Liver (tissue), 9 donors: Measurements from ENCODE around the gene C10orf120. TPM values are rescaled to one million over a fixed set of nuclear protein-coding genes. Genes with fewer than 3 reads are reported as not detected.

Experiments used
- DNase-seq: peaks from one replicate; pipeline ENCODE4 v3.0.0-alpha.2; 2017; ENCODE audit warnings: low spot score
- H3K27ac ChIP-seq, 2 donors: one replicate each; pipeline ENCODE4 v1.7.0; 2013; ENCODE audit warnings: inconsistent platforms in 2 of 2, low read length in 2 of 2, control low read depth in 1 of 2, low read depth in 1 of 2, mild to moderate bottlenecking in 1 of 2
- H3K27me3 ChIP-seq, 4 donors: one replicate each; pipeline versions ENCODE4 v1.6.1 to v1.7.0; 2013; ENCODE audit warnings: low read length in 3 of 4, inconsistent platforms in 1 of 4, mild to moderate bottlenecking in 1 of 4, moderate library complexity in 1 of 4; ENCODE audit not compliant: control insufficient read depth in 4 of 4, insufficient read depth in 4 of 4
- H3K36me3 ChIP-seq, 4 donors: one replicate each; pipeline versions ENCODE4 v1.6.1 to v1.7.0; 2013; ENCODE audit warnings: low read length in 3 of 4, mild to moderate bottlenecking in 3 of 4, low read depth in 1 of 4, moderate library complexity in 1 of 4; ENCODE audit not compliant: control insufficient read depth in 4 of 4, insufficient read depth in 3 of 4
- H3K4me1 ChIP-seq, 4 donors: one replicate each; pipeline versions ENCODE4 v1.6.1 to v1.7.0; 2013; ENCODE audit warnings: low read length in 3 of 4, mild to moderate bottlenecking in 3 of 4, moderate library complexity in 1 of 4; ENCODE audit not compliant: control insufficient read depth in 4 of 4, insufficient read depth in 4 of 4
- H3K4me3 ChIP-seq, 3 donors: one replicate each; pipeline versions ENCODE4 v1.6.1 to v1.7.0; 2013; ENCODE audit warnings: low read length in 3 of 3, control low read depth in 1 of 3, low read depth in 1 of 3, mild to moderate bottlenecking in 1 of 3
- H3K9ac ChIP-seq, 2 donors: one replicate each; pipeline ENCODE4 v1.7.0; 2013; ENCODE audit warnings: low read length in 2 of 2, mild to moderate bottlenecking in 2 of 2, moderate library complexity in 2 of 2, control low read depth in 1 of 2, low read depth in 1 of 2
- H3K9me3 ChIP-seq, 4 donors: one replicate each; pipeline versions ENCODE4 v1.6.1 to v1.7.0; 2013; ENCODE audit warnings: low read length in 3 of 4; ENCODE audit not compliant: control insufficient read depth in 4 of 4
- CTCF ChIP-seq: fragments of 150-350 bp; IDR thresholded peaks from 2 replicates; pipeline ENCODE4 v1.5.1; 2017; ENCODE audit warnings: improper control_type of control experiment, low read depth, low read length; ENCODE audit not compliant: missing input control
- GABPA ChIP-seq, 2 donors: IDR thresholded peaks in 1 of 2; conservative IDR thresholded peaks in 1 of 2; 2 replicates each; pipeline ENCODE4 v1.6.1; 2016; ENCODE audit warnings: antibody characterized with exemption in 2 of 2, mild to moderate bottlenecking in 1 of 2, moderate library complexity in 1 of 2
- JUND ChIP-seq, 2 donors: IDR thresholded peaks; 2 replicates each; pipeline ENCODE4 v1.6.1; 2016; ENCODE audit warnings: antibody characterized with exemption in 2 of 2
- MAX ChIP-seq: IDR thresholded peaks from 2 replicates; pipeline ENCODE4 v1.6.1; 2016; ENCODE audit warnings: antibody characterized with exemption
- REST ChIP-seq: IDR thresholded peaks from 2 replicates; pipeline ENCODE4 v1.6.1; 2016; ENCODE audit warnings: antibody characterized with exemption, mild to moderate bottlenecking
- YY1 ChIP-seq: IDR thresholded peaks from 2 replicates; pipeline ENCODE4 v1.6.1; 2016; ENCODE audit warnings: antibody characterized with exemption, mild to moderate bottlenecking
- ZBTB33 ChIP-seq: IDR thresholded peaks from 2 replicates; pipeline ENCODE4 v1.6.1; 2016; ENCODE audit warnings: antibody characterized with exemption
- WGBS: extraction: QIAGEN DNeasy Blood & Tissue Kit; methylation state at CpG from one replicate; pipeline ENCODE4 v1.1.7; 2013; 5-methylcytosine and 5-hydroxymethylcytosine counted together
- polyA plus RNA-seq, 2 donors: library from polyadenylated mRNA; stranded (reverse) in 1 of 2; unstranded in 1 of 2; fragments of 200-250 nt in 1 of 2; fragments of >200 nt in 1 of 2; fragmentation: Nextera tagmentation in 1 of 2; extraction: Ambion mirVana in 1 of 2; gene quantifications; one replicate each; pipeline versions ENCODE4 v1.2.1 to v1.2.3, GENCODE V29; 2013 to 2015
- total RNA-seq, 2 donors: library from RNA; depleted of rRNA; stranded (reverse); fragments of >200 nt; gene quantifications; one replicate each; pipeline ENCODE4 v1.2.3, GENCODE V29; 2014
- donor health status: healthy.
- donor health status: healthy.
- donor health status: healthy.
- donor health status: healthy.
- donor health status: healthy.

C10orf120 gene
- total and polyA plus RNA-seq, 4 donors, result not detected

GRCh38 chr10:122710576-122710975 is 10.9 kb upstream of the C10orf120 start:
- no peak overlapping the region for H3K27ac ChIP-seq
- WGBS, result 67% methylated on average over 1 of the region's 1 CpG

GRCh38 chr10:122709971-122710370 is 10.3 kb upstream of the C10orf120 start:
- no peak overlapping the region for H3K27ac ChIP-seq

More at GRCh38 chr10:122710576-122710975, 10.9 kb upstream of the C10orf120 start:
- Histone ChIP-seq H3K27me3 (peaks cover 0 to 6% (median under 1%) of the 10 kb centered on the region in 4 donors), H3K4me3 (no peak overlapping the region), H3K9me3 (no peaks in the 10 kb centered on the region), H3K4me1 (no peaks in the 10 kb centered on the region), H3K9ac (no peak overlapping the region), H3K36me3 (no peaks in the 10 kb centered on the region)
- no peak for DNase-seq
- TF ChIP-seq ZBTB33 (no peak), YY1 (no peak), MAX (no peak), GABPA (IDR thresholded peaks at IDR 0.05 in 1 of 2, conservative IDR thresholded peaks at IDR 0.05 in 1 of 2) (no peak), JUND (IDR thresholded peaks at IDR 0.05) (no peak), REST (no peak)

More at GRCh38 chr10:122709971-122710370, 10.3 kb upstream of the C10orf120 start:
- H3K27me3 ChIP-seq, result peaks cover 0 to 3% (median 0%) of the 10 kb centered on the region in 4 donors
- TF ChIP-seq CTCF, result no peak
- WGBS, result 55% methylated on average over 4 of the region's 4 CpGs
- no peaks in the 10 kb centered on the region for H3K36me3 ChIP-seq
- no peak for DNase-seq
- H3K4me1 ChIP-seq, result no peaks in the 10 kb centered on the region
- no peak overlapping the region for H3K4me3 ChIP-seq
- H3K9me3 ChIP-seq, result no peaks in the 10 kb centered on the region
- no peak overlapping the region for H3K9ac ChIP-seq
